IMR-90 (cell line): ENCODE measurements around the gene MSLN. TPM values are rescaled to one million over a fixed set of nuclear protein-coding genes. Genes with fewer than 3 reads are reported as not detected.

Experiments used
- ATAC-seq: fragments of 200-7000 bp; cut with Tn5 transposase; 2 replicates; pipeline ENCODE4 v1.9.1; 2020; ENCODE audit warnings: low read depth, mild to moderate bottlenecking, moderate library complexity
- BruUV-seq: library from RNA; stranded (reverse); fragments of 400-500 nt; replicated peaks from 2 replicates; lab custom pipeline; 2021; lab: Mats Ljungman, UMichigan
- CTCF ChIA-PET: fragments of 300-600 bp; formaldehyde crosslinking; extraction: SDS; loops from one replicate; lab custom pipeline; 2021; ENCODE audit warnings: antibody characterized with exemption; lab: Yijun Ruan, JAX
- POLR2A ChIA-PET: fragments of 300-600 bp; sonication (Branson Sonifier 250); formaldehyde crosslinking; loops from one replicate; lab custom pipeline; 2022; ENCODE audit warnings: antibody characterized with exemption; ENCODE audit not compliant: unreplicated experiment; lab: Charles Lee
- DNase-seq: peaks from one replicate; pipeline ENCODE4 v3.0.0; 2013
- H2AFZ ChIP-seq: replicated peaks from 2 replicates; pipeline ENCODE3; 2013; ENCODE audit warnings: low read length, mild to moderate bottlenecking; ENCODE audit not compliant: poor library complexity
- H2AK5ac ChIP-seq: 2 replicates; pipeline ENCODE4 v1.6.1; 2013; ENCODE audit warnings: low read depth, low read length, inconsistent platforms
- H2AK9ac ChIP-seq: replicated peaks from 2 replicates; pipeline ENCODE3; 2013; ENCODE audit warnings: mild to moderate bottlenecking, low read depth, low read length, moderate library complexity; ENCODE audit not compliant: poor library complexity
- H2BK120ac ChIP-seq: 2 replicates; pipeline ENCODE4 v1.6.1; 2013; ENCODE audit warnings: low read depth, low read length, inconsistent platforms
- H2BK15ac ChIP-seq: 3 replicates; pipeline ENCODE4 v1.6.1; 2013; ENCODE audit warnings: low read depth, low read length, inconsistent platforms
- H2BK20ac ChIP-seq: 2 replicates; pipeline ENCODE4 v1.6.1; 2013; ENCODE audit warnings: low read depth, mild to moderate bottlenecking, inconsistent platforms, low read length, moderate library complexity
- H2BK5ac ChIP-seq: 2 replicates; pipeline ENCODE4 v1.6.1; 2013; ENCODE audit warnings: mild to moderate bottlenecking, low read depth, low read length, inconsistent platforms; ENCODE audit not compliant: poor library complexity, severe bottlenecking
- H3K14ac ChIP-seq: replicated peaks from 2 replicates; pipeline ENCODE4 v1.6.1; 2013; ENCODE audit warnings: low read depth, low read length, inconsistent platforms
- H3K18ac ChIP-seq: 2 replicates; pipeline ENCODE4 v1.6.1; 2013; ENCODE audit warnings: low read depth, low read length, control low read depth
- H3K23ac ChIP-seq: 2 replicates; pipeline ENCODE4 v1.6.1; 2013; ENCODE audit warnings: low read depth, low read length, inconsistent platforms
- H3K27ac ChIP-seq: 2 replicates; pipeline ENCODE4 v1.5.1; 2013; ENCODE audit warnings: mild to moderate bottlenecking, control low read depth, low read length; ENCODE audit not compliant: insufficient read depth
- H3K27me3 ChIP-seq: 2 replicates; pipeline ENCODE4 v1.6.1; 2013; ENCODE audit warnings: low read length; ENCODE audit not compliant: control insufficient read depth, insufficient read depth
- H3K36me3 ChIP-seq: 2 replicates; pipeline ENCODE4 v1.6.1; 2013; ENCODE audit warnings: low read length, mixed read lengths; ENCODE audit not compliant: control insufficient read depth, insufficient read depth
- H3K4ac ChIP-seq: 2 replicates; pipeline ENCODE4 v1.6.1; 2013; ENCODE audit warnings: low read depth, low read length, inconsistent platforms
- H3K4me1 ChIP-seq: 2 replicates; pipeline ENCODE4 v1.6.1; 2013; ENCODE audit warnings: low read length, mixed read lengths; ENCODE audit not compliant: control insufficient read depth, insufficient read depth
- H3K4me2 ChIP-seq: 2 replicates; pipeline ENCODE4 v1.6.1; 2013; ENCODE audit warnings: low read depth, mild to moderate bottlenecking, control low read depth, low read length, moderate library complexity
- H3K4me3 ChIP-seq: 2 replicates; pipeline ENCODE4 v1.5.1; 2013; ENCODE audit warnings: low read depth, mild to moderate bottlenecking, control low read depth, low read length, moderate library complexity; ENCODE audit not compliant: insufficient read depth
- H3K56ac ChIP-seq: 2 replicates; pipeline ENCODE4 v1.6.1; 2013; ENCODE audit warnings: low read length, inconsistent platforms; ENCODE audit not compliant: insufficient read depth; ENCODE audit errors: extremely low read depth
- H3K79me1 ChIP-seq, 2 experiments: 2 replicates each; pipeline ENCODE4 v1.6.1; 2013; ENCODE audit warnings: low read length in 2 of 2, inconsistent platforms in 1 of 2, low read depth in 1 of 2
- H3K9ac ChIP-seq: 2 replicates; pipeline ENCODE4 v1.6.1; 2013; ENCODE audit warnings: low read depth, low read length, control low read depth
- H3K9me1 ChIP-seq: 2 replicates; pipeline ENCODE4 v1.6.1; 2013; ENCODE audit warnings: low read length, inconsistent platforms; ENCODE audit not compliant: insufficient read depth
- H3K9me3 ChIP-seq: 2 replicates; pipeline ENCODE4 v1.6.1; 2013; ENCODE audit warnings: low read length; ENCODE audit not compliant: control insufficient read depth, insufficient read depth
- H4K20me1 ChIP-seq: 2 replicates; pipeline ENCODE4 v1.6.1; 2013; ENCODE audit warnings: low read length, inconsistent platforms; ENCODE audit not compliant: insufficient read depth
- H4K5ac ChIP-seq: 2 replicates; pipeline ENCODE4 v1.6.1; 2013; ENCODE audit warnings: mild to moderate bottlenecking, low read depth, low read length, control low read depth
- H4K8ac ChIP-seq, 2 experiments: 2 replicates each; pipeline ENCODE4 v1.6.1; 2013; ENCODE audit warnings: low read depth in 2 of 2, low read length in 2 of 2, control low read depth in 1 of 2, inconsistent platforms in 1 of 2
- H4K91ac ChIP-seq: 2 replicates; pipeline ENCODE4 v1.6.1; 2013; ENCODE audit warnings: low read depth, low read length, inconsistent platforms; ENCODE audit not compliant: insufficient read depth
- BHLHE40 ChIP-seq: fragments of 150-350 bp; IDR thresholded peaks from 2 replicates; pipeline ENCODE4 v1.6.1; 2016; ENCODE audit warnings: mild to moderate bottlenecking, low read depth, low read length
- CEBPB ChIP-seq: IDR thresholded peaks from 2 replicates; pipeline ENCODE4 v1.6.1; 2012; ENCODE audit warnings: low read depth, low read length, improper control_type of control experiment
- CHD1 ChIP-seq: IDR thresholded peaks from 2 replicates; pipeline ENCODE4 v1.6.1; 2012; ENCODE audit warnings: low read depth, low read length, improper control_type of control experiment
- CTCF ChIP-seq: conservative IDR thresholded peaks from 2 replicates; pipeline ENCODE4 v1.5.1; 2012; ENCODE audit warnings: mild to moderate bottlenecking, low read depth, low read length, improper control_type of control experiment
- MAFK ChIP-seq: IDR thresholded peaks from 2 replicates; pipeline ENCODE4 v1.6.1; 2012; ENCODE audit warnings: low read depth, low read length, improper control_type of control experiment
- MXI1 ChIP-seq: IDR thresholded peaks from 2 replicates; pipeline ENCODE4 v1.6.1; 2012; ENCODE audit warnings: low read depth, mild to moderate bottlenecking, low read length, moderate library complexity, borderline replicate concordance
- NFE2L2 ChIP-seq: fragments of 150-350 bp; IDR thresholded peaks from 2 replicates; pipeline ENCODE4 v1.6.1; 2016; ENCODE audit warnings: low read depth, mild to moderate bottlenecking, low read length
- POLR2A ChIP-seq: IDR thresholded peaks from 2 replicates; pipeline ENCODE4 v1.6.1; 2012; ENCODE audit warnings: mild to moderate bottlenecking, low read depth, low read length
- RAD21 ChIP-seq: IDR thresholded peaks from 2 replicates; pipeline ENCODE4 v1.6.1; 2012; ENCODE audit warnings: low read length, improper control_type of control experiment
- RCOR1 ChIP-seq: IDR thresholded peaks from 2 replicates; pipeline ENCODE4 v1.6.1; 2012; ENCODE audit warnings: mild to moderate bottlenecking, low read length, improper control_type of control experiment; ENCODE audit not compliant: insufficient replicate concordance
- RFX5 ChIP-seq: IDR thresholded peaks from 2 replicates; pipeline ENCODE4 v1.8.0; 2012; ENCODE audit warnings: low read depth, mild to moderate bottlenecking, low read length, moderate library complexity
- USF2 ChIP-seq: fragments of 150-350 bp; IDR thresholded peaks from 2 replicates; pipeline ENCODE4 v1.6.1; 2017; ENCODE audit warnings: mild to moderate bottlenecking, antibody characterized with exemption, low read length, low read depth
- WGBS, 2 experiments: methylation state at CpG; one replicate each; pipeline versions ENCODE4 v1.1.5 to v1.1.7; 2013; ENCODE audit warnings: missing lambda C conversion rate in 2 of 2; ENCODE audit not compliant: insufficient read length in 1 of 2; ENCODE audit errors: extremely low coverage in 2 of 2; 5-methylcytosine and 5-hydroxymethylcytosine counted together
- dilution Hi-C: fragments of 300-500 bp; cut with HindIII; formaldehyde crosslinking; loops from one replicate; pipeline ENCODE4 v1.14.3; 2018; ENCODE audit warnings: low sequenced_read_pairs; ENCODE audit not compliant: unreplicated experiment
- in situ Hi-C: fragments of 300-500 bp; cut with MboI; formaldehyde crosslinking; loops from 3 replicates; pipeline ENCODE4 v1.14.3; 2019; ENCODE audit warnings: low sequenced_read_pairs, inconsistent platforms, mixed read lengths
- intact Hi-C: fragments of 100-400 bp; cut with micrococcal nuclease; formaldehyde crosslinking; loops from 2 replicates; pipeline ENCODE4 v1.10.0; 2022
- polyA plus RNA-seq, 3 experiments: library from polyadenylated mRNA; depleted of rRNA; stranded (reverse); fragments of >200 nt; gene quantifications; 2 replicates each; pipeline ENCODE4 v1.2.3, GENCODE V29; 2012; ENCODE audit warnings: low replicate concordance in 1 of 3
- total RNA-seq: library from RNA; depleted of rRNA; stranded (reverse); fragments of >200 nt; gene quantifications from 2 replicates; pipeline ENCODE4 v1.2.3, GENCODE V29; 2012

MSLN gene
- total and polyA plus RNA-seq, 2 of the 4 experiments (the other 2 are of a cell fraction) = 0.14 TPM; not detected in 1

GRCh38 chr16:794853-795466 is 34.4 kb downstream of the MSLN start:
- Histone ChIP-seq H3K14ac (no peak overlapping the region), H3K18ac (no peak overlapping the region), H3K56ac (no peak overlapping the region), H2AK5ac (no peak overlapping the region), H2BK15ac (no peak overlapping the region), H3K9ac (no peak overlapping the region), H3K27ac (no peak overlapping the region), H2BK5ac (no peak overlapping the region), H3K9me1 (no peaks in the 10 kb centered on the region), H2BK20ac (no peak overlapping the region), H4K20me1 (no peaks in the 10 kb centered on the region), H3K79me1 (0 out of 4 replicates have a peak, but pooled peaks cover 0 to under 1% of the 10 kb centered on the region in 2 experiments), H3K9me3 (no peaks in the 10 kb centered on the region), H3K4ac (no peak overlapping the region), H3K23ac (no peak overlapping the region), H3K36me3 (peaks cover 10% of the 10 kb centered on the region), H4K91ac (no peak overlapping the region), H3K4me3 (no peak overlapping the region), H3K27me3 (peaks cover 5% of the 10 kb centered on the region; the same call in 1 of the 2 replicates), H2AFZ (no peak overlapping the region), H3K4me2 (no peak overlapping the region), H4K8ac (no peak overlapping the region), H2AK9ac (no peak overlapping the region), H3K4me1 (no peaks in the 10 kb centered on the region), H4K5ac (no peak overlapping the region), H2BK120ac (no peak overlapping the region)
- ATAC-seq = no peak
- in situ Hi-C loops (no loop called here), intact Hi-C loops (no loop called here), dilution Hi-C loops (no loop called here)
- 82% methylated on average over 12 of the region's 31 CpGs; no CpG with 5 or more reads in 1 of the 2 experiments for WGBS, 2 experiments
- no TSS peak for BruUV-seq
- TF ChIP-seq CEBPB = no peak
- no peak for TF ChIP-seq RCOR1
- TF ChIP-seq CTCF = no peak
- TF ChIP-seq MXI1 = no peak
- no peak for TF ChIP-seq NFE2L2
- no peak for TF ChIP-seq CHD1
- TF ChIP-seq POLR2A = no peak
- TF ChIP-seq MAFK = no peak
- TF ChIP-seq RFX5 = no peak
- no peak for TF ChIP-seq RAD21
- no peak for TF ChIP-seq BHLHE40
- TF ChIP-seq USF2 = no peak
- ChIA-PET CTCF (no interaction called here), POLR2A (no interaction called here)
- no peak for DNase-seq
